IMR-90 (cell line): ENCODE results near the gene FAM53B. TPM values are rescaled to one million over a fixed set of nuclear protein-coding genes. Genes with fewer than 3 reads are reported as not detected.

Experiments
- ATAC-seq: fragments of 200-7000 bp; cut with Tn5 transposase; 2 replicates; pipeline ENCODE4 v1.9.1; 2020; ENCODE audit warnings: low read depth, mild to moderate bottlenecking, moderate library complexity
- BruUV-seq: library from RNA; stranded (reverse); fragments of 400-500 nt; replicated peaks from 2 replicates; lab custom pipeline; 2021; lab: Mats Ljungman, UMichigan
- CTCF ChIA-PET: fragments of 300-600 bp; formaldehyde crosslinking; extraction: SDS; loops from one replicate; lab custom pipeline; 2021; ENCODE audit warnings: antibody characterized with exemption; lab: Yijun Ruan, JAX
- POLR2A ChIA-PET: fragments of 300-600 bp; sonication (Branson Sonifier 250); formaldehyde crosslinking; loops from one replicate; lab custom pipeline; 2022; ENCODE audit warnings: antibody characterized with exemption; ENCODE audit not compliant: unreplicated experiment; lab: Charles Lee
- DNase-seq: peaks from one replicate; pipeline ENCODE4 v3.0.0; 2013
- H2AFZ ChIP-seq: replicated peaks from 2 replicates; pipeline ENCODE3; 2013; ENCODE audit warnings: low read length, mild to moderate bottlenecking; ENCODE audit not compliant: poor library complexity
- H2AK5ac ChIP-seq: 2 replicates; pipeline ENCODE4 v1.6.1; 2013; ENCODE audit warnings: low read depth, low read length, inconsistent platforms
- H2AK9ac ChIP-seq: replicated peaks from 2 replicates; pipeline ENCODE3; 2013; ENCODE audit warnings: mild to moderate bottlenecking, low read depth, low read length, moderate library complexity; ENCODE audit not compliant: poor library complexity
- H2BK120ac ChIP-seq: 2 replicates; pipeline ENCODE4 v1.6.1; 2013; ENCODE audit warnings: low read depth, low read length, inconsistent platforms
- H2BK15ac ChIP-seq: 3 replicates; pipeline ENCODE4 v1.6.1; 2013; ENCODE audit warnings: low read depth, low read length, inconsistent platforms
- H2BK20ac ChIP-seq: 2 replicates; pipeline ENCODE4 v1.6.1; 2013; ENCODE audit warnings: low read depth, mild to moderate bottlenecking, inconsistent platforms, low read length, moderate library complexity
- H2BK5ac ChIP-seq: 2 replicates; pipeline ENCODE4 v1.6.1; 2013; ENCODE audit warnings: mild to moderate bottlenecking, low read depth, low read length, inconsistent platforms; ENCODE audit not compliant: poor library complexity, severe bottlenecking
- H3K14ac ChIP-seq: replicated peaks from 2 replicates; pipeline ENCODE4 v1.6.1; 2013; ENCODE audit warnings: low read depth, low read length, inconsistent platforms
- H3K18ac ChIP-seq: 2 replicates; pipeline ENCODE4 v1.6.1; 2013; ENCODE audit warnings: low read depth, low read length, control low read depth
- H3K23ac ChIP-seq: 2 replicates; pipeline ENCODE4 v1.6.1; 2013; ENCODE audit warnings: low read depth, low read length, inconsistent platforms
- H3K27ac ChIP-seq: 2 replicates; pipeline ENCODE4 v1.5.1; 2013; ENCODE audit warnings: mild to moderate bottlenecking, control low read depth, low read length; ENCODE audit not compliant: insufficient read depth
- H3K27me3 ChIP-seq: 2 replicates; pipeline ENCODE4 v1.6.1; 2013; ENCODE audit warnings: low read length; ENCODE audit not compliant: control insufficient read depth, insufficient read depth
- H3K36me3 ChIP-seq: 2 replicates; pipeline ENCODE4 v1.6.1; 2013; ENCODE audit warnings: low read length, mixed read lengths; ENCODE audit not compliant: control insufficient read depth, insufficient read depth
- H3K4ac ChIP-seq: 2 replicates; pipeline ENCODE4 v1.6.1; 2013; ENCODE audit warnings: low read depth, low read length, inconsistent platforms
- H3K4me1 ChIP-seq: 2 replicates; pipeline ENCODE4 v1.6.1; 2013; ENCODE audit warnings: low read length, mixed read lengths; ENCODE audit not compliant: control insufficient read depth, insufficient read depth
- H3K4me2 ChIP-seq: 2 replicates; pipeline ENCODE4 v1.6.1; 2013; ENCODE audit warnings: low read depth, mild to moderate bottlenecking, control low read depth, low read length, moderate library complexity
- H3K4me3 ChIP-seq: 2 replicates; pipeline ENCODE4 v1.5.1; 2013; ENCODE audit warnings: low read depth, mild to moderate bottlenecking, control low read depth, low read length, moderate library complexity; ENCODE audit not compliant: insufficient read depth
- H3K56ac ChIP-seq: 2 replicates; pipeline ENCODE4 v1.6.1; 2013; ENCODE audit warnings: low read length, inconsistent platforms; ENCODE audit not compliant: insufficient read depth; ENCODE audit errors: extremely low read depth
- H3K79me1 ChIP-seq, 2 experiments: 2 replicates each; pipeline ENCODE4 v1.6.1; 2013; ENCODE audit warnings: low read length in 2 of 2, inconsistent platforms in 1 of 2, low read depth in 1 of 2
- H3K9ac ChIP-seq: 2 replicates; pipeline ENCODE4 v1.6.1; 2013; ENCODE audit warnings: low read depth, low read length, control low read depth
- H3K9me1 ChIP-seq: 2 replicates; pipeline ENCODE4 v1.6.1; 2013; ENCODE audit warnings: low read length, inconsistent platforms; ENCODE audit not compliant: insufficient read depth
- H3K9me3 ChIP-seq: 2 replicates; pipeline ENCODE4 v1.6.1; 2013; ENCODE audit warnings: low read length; ENCODE audit not compliant: control insufficient read depth, insufficient read depth
- H4K20me1 ChIP-seq: 2 replicates; pipeline ENCODE4 v1.6.1; 2013; ENCODE audit warnings: low read length, inconsistent platforms; ENCODE audit not compliant: insufficient read depth
- H4K5ac ChIP-seq: 2 replicates; pipeline ENCODE4 v1.6.1; 2013; ENCODE audit warnings: mild to moderate bottlenecking, low read depth, low read length, control low read depth
- H4K8ac ChIP-seq, 2 experiments: 2 replicates each; pipeline ENCODE4 v1.6.1; 2013; ENCODE audit warnings: low read depth in 2 of 2, low read length in 2 of 2, control low read depth in 1 of 2, inconsistent platforms in 1 of 2
- H4K91ac ChIP-seq: 2 replicates; pipeline ENCODE4 v1.6.1; 2013; ENCODE audit warnings: low read depth, low read length, inconsistent platforms; ENCODE audit not compliant: insufficient read depth
- POLR2A ChIP-seq: IDR thresholded peaks from 2 replicates; pipeline ENCODE4 v1.6.1; 2012; ENCODE audit warnings: mild to moderate bottlenecking, low read depth, low read length
- WGBS, 2 experiments: methylation state at CpG; one replicate each; pipeline versions ENCODE4 v1.1.5 to v1.1.7; 2013; ENCODE audit warnings: missing lambda C conversion rate in 2 of 2; ENCODE audit not compliant: insufficient read length in 1 of 2; ENCODE audit errors: extremely low coverage in 2 of 2; 5-methylcytosine and 5-hydroxymethylcytosine counted together
- dilution Hi-C: fragments of 300-500 bp; cut with HindIII; formaldehyde crosslinking; loops from one replicate; pipeline ENCODE4 v1.14.3; 2018; ENCODE audit warnings: low sequenced_read_pairs; ENCODE audit not compliant: unreplicated experiment
- in situ Hi-C: fragments of 300-500 bp; cut with MboI; formaldehyde crosslinking; loops from 3 replicates; pipeline ENCODE4 v1.14.3; 2019; ENCODE audit warnings: low sequenced_read_pairs, inconsistent platforms, mixed read lengths
- intact Hi-C: fragments of 100-400 bp; cut with micrococcal nuclease; formaldehyde crosslinking; loops from 2 replicates; pipeline ENCODE4 v1.10.0; 2022
- polyA plus RNA-seq, 3 experiments: library from polyadenylated mRNA; depleted of rRNA; stranded (reverse); fragments of >200 nt; gene quantifications; 2 replicates each; pipeline ENCODE4 v1.2.3, GENCODE V29; 2012; ENCODE audit warnings: low replicate concordance in 1 of 3
- total RNA-seq: library from RNA; depleted of rRNA; stranded (reverse); fragments of >200 nt; gene quantifications from 2 replicates; pipeline ENCODE4 v1.2.3, GENCODE V29; 2012

The FAM53B gene
- total and polyA plus RNA-seq, 2 of the 4 experiments (the other 2 are of a cell fraction) = 3.8 to 5.7 TPM

DNA sequence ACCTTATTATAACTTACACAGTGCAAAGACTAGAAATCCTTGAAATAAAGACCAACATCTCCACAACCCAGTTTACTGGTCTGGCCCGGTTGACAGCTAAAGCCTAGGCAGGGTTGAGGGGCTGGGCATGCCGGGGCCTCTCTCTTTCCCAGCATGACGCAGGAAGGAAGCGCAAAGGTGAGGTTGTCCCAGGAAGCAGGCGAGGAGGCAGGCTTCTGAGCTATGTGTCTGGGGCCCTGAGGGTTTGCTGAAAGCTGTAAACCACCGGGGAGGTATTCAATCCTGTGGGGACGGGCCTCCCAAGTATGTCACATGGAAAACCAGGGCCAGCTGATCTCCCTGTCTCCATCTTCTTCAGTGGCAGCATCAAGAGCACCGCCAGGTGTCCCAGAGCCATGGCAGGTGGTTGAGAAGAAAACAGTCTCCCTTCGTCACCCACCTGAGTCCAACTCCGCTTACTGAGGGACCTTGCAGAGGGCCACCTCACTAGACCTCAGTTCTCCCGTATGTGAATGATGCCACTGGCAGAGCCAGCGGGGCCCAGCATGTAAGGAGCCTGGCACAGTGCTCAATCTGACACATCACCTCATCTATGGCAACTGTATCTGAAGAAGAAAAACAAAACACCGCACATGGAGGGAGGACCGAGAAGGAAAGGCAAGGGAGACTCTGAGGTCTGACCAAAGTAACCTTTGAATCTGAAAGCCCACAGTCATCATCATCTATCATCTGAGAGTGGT is 49.5 kb downstream of the FAM53B start:
- H3K4ac ChIP-seq = no peak overlapping the region
- intact Hi-C loops (no loop called here), in situ Hi-C loops (no loop called here), dilution Hi-C loops (no loop called here)
- no peaks in the 10 kb centered on the region for H3K4me1 ChIP-seq
- POLR2A ChIA-PET = no interaction called here
- no peak overlapping the region for H2AK9ac ChIP-seq
- peaks cover 14% of the 10 kb centered on the region for H3K36me3 ChIP-seq
- H2BK5ac ChIP-seq = no peak overlapping the region
- H3K18ac ChIP-seq = no peak overlapping the region
- H2AFZ ChIP-seq = no peak overlapping the region
- no peak overlapping the region for H3K4me3 ChIP-seq
- no peak overlapping the region for H2AK5ac ChIP-seq
- H3K27ac ChIP-seq = no peak overlapping the region
- 96% methylated on average over 4 of the region's 14 CpGs; no CpG with 5 or more reads in 1 of the 2 experiments for WGBS, 2 experiments
- BruUV-seq = no TSS peak
- no peak overlapping the region for H2BK15ac ChIP-seq
- H3K23ac ChIP-seq = no peak overlapping the region
- no peaks in the 10 kb centered on the region; the same call in 1 of the 2 replicates for H4K20me1 ChIP-seq
- no peak overlapping the region for H3K14ac ChIP-seq
- no peak overlapping the region for H3K56ac ChIP-seq
- H2BK120ac ChIP-seq = no peak overlapping the region
- no peaks in the 10 kb centered on the region for H3K9me3 ChIP-seq
- DNase-seq = no peak
- peaks cover 16% of the 10 kb centered on the region; the same call in 1 of the 2 replicates for H3K9me1 ChIP-seq
- H4K8ac ChIP-seq = no peak overlapping the region
- no peaks in the 10 kb centered on the region for H3K27me3 ChIP-seq
- H2BK20ac ChIP-seq = no peak overlapping the region
- H4K5ac ChIP-seq = no peak overlapping the region
- no peak overlapping the region for H3K4me2 ChIP-seq
- CTCF ChIA-PET = no interaction called here
- no peak for TF ChIP-seq POLR2A
- H3K9ac ChIP-seq = no peak overlapping the region
- ATAC-seq = no peak
- no peak overlapping the region for H4K91ac ChIP-seq
- peaks cover 0 to 4% of the 10 kb centered on the region in 2 experiments; a peak in 1 of 4 replicates for H3K79me1 ChIP-seq
